Natural killer cell treated with Interleukin-12 subunit alpha and Interleukin-12 subunit beta and Interleukin-15 and Interleukin-18, amount 100 ng/mL, for 72 hours (primary cell): ENCODE data around the gene JMY. TPM values are rescaled to one million over a fixed set of nuclear protein-coding genes. Genes with fewer than 3 reads are reported as not detected.

ENCODE experiments used
- total RNA-seq, 2 donors: library from RNA; stranded (reverse); gene quantifications; one replicate each; pipeline ENCODE4 v1.2.3, GENCODE V29; 2022

Gene JMY
- total RNA-seq, 2 donors from 2014 or later, result 3.4 to 5.4 TPM

Other genes with a start within 250 kb of the JMY start
- gene DMGDH, start 166.5 kb upstream of the JMY start, total RNA-seq, result 1 to 10 TPM in 1 of 2 donors, not detected in 1; 1.3 TPM
- gene BHMT2, start 166.4 kb upstream of the JMY start, total RNA-seq, result not detected
- not detected for gene BHMT, start 124.3 kb upstream of the JMY start, total RNA-seq